ENCODE data around the gene TFDP2. TPM values are rescaled to one million over a fixed set of nuclear protein-coding genes. Genes with fewer than 3 reads are reported as not detected.
A peak's percentile ranks its signal among the peaks of the same experiment; 100 is the strongest.
"Not testable (repeated sequence)": the region's sequence is repeated elsewhere in the genome, so short reads cannot be mapped to it uniquely, and the experiment has no call there.

TFDP2 gene
- total RNA-seq, 6 experiments from 2014 or later: 17.9 to 30.9 (median 24.1) TPM

DNA sequence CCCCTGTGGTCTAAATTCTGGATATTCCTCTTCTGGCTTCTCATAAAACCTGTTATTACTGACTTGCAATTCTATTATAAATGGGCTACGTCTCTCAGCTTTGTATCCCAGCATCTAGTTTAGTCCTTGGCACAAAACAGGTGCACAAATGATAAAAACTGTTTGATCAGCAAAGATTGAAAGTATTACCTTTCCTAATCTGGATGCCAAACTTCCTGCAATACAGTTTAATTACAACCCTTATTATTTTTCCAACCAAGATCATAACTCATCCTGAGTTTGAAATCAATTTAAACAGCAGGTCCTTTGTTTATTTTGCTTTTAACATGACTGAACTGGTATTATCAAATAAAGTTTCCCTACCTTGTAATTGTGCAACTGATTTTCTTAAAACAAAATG, 140.3 kb downstream of the TFDP2 start:
- Histone ChIP-seq H3K36me3 (no peaks in the 10 kb centered on the region), H3K27me3 (no peaks in the 10 kb centered on the region), H3K27ac (no peak overlapping the region), H3K4me1 (no peaks in the 10 kb centered on the region), H3K9me3 (no peaks in the 10 kb centered on the region), H3K4me3 (no peak overlapping the region)
- WGBS (ENCODE audit: insufficient coverage, low coverage, low lambda C conversion rate, missing lambda C conversion rate): 33% methylated on average over 1 of the region's 1 CpG
- no peak for DNase-seq
- intact Hi-C loops (cut with DNase I): no loop called here
- TF ChIP-seq, protein P1, sequence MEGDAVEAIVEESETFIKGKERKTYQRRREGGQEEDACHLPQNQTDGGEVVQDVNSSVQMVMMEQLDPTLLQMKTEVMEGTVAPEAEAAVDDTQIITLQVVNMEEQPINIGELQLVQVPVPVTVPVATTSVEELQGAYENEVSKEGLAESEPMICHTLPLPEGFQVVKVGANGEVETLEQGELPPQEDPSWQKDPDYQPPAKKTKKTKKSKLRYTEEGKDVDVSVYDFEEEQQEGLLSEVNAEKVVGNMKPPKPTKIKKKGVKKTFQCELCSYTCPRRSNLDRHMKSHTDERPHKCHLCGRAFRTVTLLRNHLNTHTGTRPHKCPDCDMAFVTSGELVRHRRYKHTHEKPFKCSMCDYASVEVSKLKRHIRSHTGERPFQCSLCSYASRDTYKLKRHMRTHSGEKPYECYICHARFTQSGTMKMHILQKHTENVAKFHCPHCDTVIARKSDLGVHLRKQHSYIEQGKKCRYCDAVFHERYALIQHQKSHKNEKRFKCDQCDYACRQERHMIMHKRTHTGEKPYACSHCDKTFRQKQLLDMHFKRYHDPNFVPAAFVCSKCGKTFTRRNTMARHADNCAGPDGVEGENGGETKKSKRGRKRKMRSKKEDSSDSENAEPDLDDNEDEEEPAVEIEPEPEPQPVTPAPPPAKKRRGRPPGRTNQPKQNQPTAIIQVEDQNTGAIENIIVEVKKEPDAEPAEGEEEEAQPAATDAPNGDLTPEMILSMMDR (IDR thresholded peaks at IDR 0.05): no peak
- TF ChIP-seq POLR2A (IDR thresholded peaks at IDR 0.05): no peak
- ATAC-seq: no peak

GRCh38 chr3:142007710-142008399, 141.5 kb downstream of the TFDP2 start:
- H3K27ac ChIP-seq: no peak overlapping the region
- H3K4me3 ChIP-seq: no peak overlapping the region
- intact Hi-C loops (cut with DNase I): no loop called here
- H3K4me1 ChIP-seq: no peaks in the 10 kb centered on the region
- no peak for DNase-seq
- H3K36me3 ChIP-seq: no peaks in the 10 kb centered on the region
- H3K9me3 ChIP-seq: no peaks in the 10 kb centered on the region
- TF ChIP-seq POLR2A (IDR thresholded peaks at IDR 0.05): no peak
- WGBS (ENCODE audit: insufficient coverage, low coverage, low lambda C conversion rate, missing lambda C conversion rate): 91% methylated on average over 4 of the region's 8 CpGs
- peak in 2 of 4 donors; percentile 29 to 49 for ATAC-seq
- no peaks in the 10 kb centered on the region for H3K27me3 ChIP-seq

- DNase-seq; H3K36me3 ChIP-seq; intact Hi-C loops (cut with DNase I); H3K4me3 ChIP-seq; H3K4me1 ChIP-seq; H3K27ac ChIP-seq; ATAC-seq; H3K9me3 ChIP-seq; H3K27me3 ChIP-seq: not testable (repeated sequence)
- 78% methylated on average over 5 of the region's 7 CpGs for WGBS (ENCODE audit: insufficient coverage, low coverage, low lambda C conversion rate, missing lambda C conversion rate)
These were observed 144.4 kb downstream of the TFDP2 start for GRCh38 chr3:142004957-142005356.

- intact Hi-C loops (cut with DNase I): no loop called here
- H3K4me3 ChIP-seq: no peak overlapping the region
- no peaks in the 10 kb centered on the region for H3K4me1 ChIP-seq
- no peaks in the 10 kb centered on the region for H3K27me3 ChIP-seq
- TF ChIP-seq, protein P1 (IDR thresholded peaks at IDR 0.05): no peak
- TF ChIP-seq POLR2A (IDR thresholded peaks at IDR 0.05): no peak
- H3K36me3 ChIP-seq: peaks cover 0 to 2% (median 0%) of the 10 kb centered on the region in 4 donors
- no peak overlapping the region for H3K27ac ChIP-seq
- DNase-seq (no peak), ATAC-seq (no peak)
- no peaks in the 10 kb centered on the region for H3K9me3 ChIP-seq
These were observed 145.3 kb downstream of the TFDP2 start for GRCh38 chr3:142004025-142004424.

- TF ChIP-seq, protein P1 (IDR thresholded peaks at IDR 0.05): no peak
- TF ChIP-seq POLR2A (IDR thresholded peaks at IDR 0.05): no peak
- Histone ChIP-seq H3K27me3 (no peaks in the 10 kb centered on the region), H3K27ac (no peak overlapping the region), H3K4me3 (no peak overlapping the region), H3K9me3 (no peaks in the 10 kb centered on the region), H3K36me3 (peaks cover 0 to 2% (median 0%) of the 10 kb centered on the region in 4 donors), H3K4me1 (no peaks in the 10 kb centered on the region)
- WGBS (ENCODE audit: insufficient coverage, low coverage, low lambda C conversion rate, missing lambda C conversion rate): 90% methylated on average over 2 of the region's 3 CpGs
- DNase-seq: no peak
- intact Hi-C loops (cut with DNase I): no loop called here
- ATAC-seq: no peak
These were observed 146.1 kb downstream of the TFDP2 start for GRCh38 chr3:142003291-142003690.
